NT2/D1 (cell line): Measurements from ENCODE around the gene DSCAM.

Experiments used
- SUZ12 ChIP-seq: IDR thresholded peaks from 2 replicates; pipeline ENCODE4 v1.6.1; 2011; ENCODE audit not compliant: insufficient read length, insufficient read depth; ENCODE audit errors: extremely low read depth
- YY1 ChIP-seq: IDR thresholded peaks from 2 replicates; pipeline ENCODE4 v1.6.1; 2011; ENCODE audit not compliant: insufficient read length, insufficient read depth
- ZNF274 ChIP-seq: IDR thresholded peaks from 2 replicates; pipeline ENCODE4 v1.6.1; 2011; ENCODE audit warnings: mild to moderate bottlenecking, low read depth, low read length

GRCh38 chr21:40714536-40714935 lies 132.4 kb downstream of the DSCAM start:
- TF ChIP-seq YY1 (no peak), ZNF274 (no peak), SUZ12 (no peak)
